Mesothelial cell of epicardium (in vitro differentiated cells): ENCODE data around the gene ITPRIP. TPM values are rescaled to one million over a fixed set of nuclear protein-coding genes. Genes with fewer than 3 reads are reported as not detected.

Experiments used
- DNase-seq, 2 experiments: peaks; one replicate each; pipeline ENCODE4 v3.0.0; 2021; ENCODE audit warnings: low spot score in 2 of 2; ENCODE audit not compliant: unreplicated experiment in 2 of 2
- H3K27ac Mint-ChIP-seq: 2 replicates; pipeline ENCODE4 v1.8.0; 2021; ENCODE audit warnings: mixed read lengths
- H3K27me3 Mint-ChIP-seq: 2 replicates; pipeline ENCODE4 v1.8.0; 2021; ENCODE audit warnings: low read depth, mixed read lengths
- H3K36me3 Mint-ChIP-seq: 2 replicates; pipeline ENCODE4 v1.8.0; 2021; ENCODE audit warnings: mixed read lengths
- H3K4me1 Mint-ChIP-seq: 2 replicates; pipeline ENCODE4 v1.8.0; 2021; ENCODE audit warnings: mixed read lengths
- H3K4me3 Mint-ChIP-seq: 2 replicates; pipeline ENCODE4 v1.8.0; 2021; ENCODE audit warnings: mild to moderate bottlenecking, moderate library complexity, mixed read lengths
- H3K9me3 Mint-ChIP-seq: 2 replicates; pipeline ENCODE4 v1.8.0; 2021; ENCODE audit warnings: mixed read lengths
- CTCF ChIP-seq: fragments of 200-600 bp; sonication (generic); IDR thresholded peaks from one replicate; pipeline ENCODE4 v1.5.0; 2021; ENCODE audit warnings: antibody characterized with exemption; ENCODE audit not compliant: unreplicated experiment
- total RNA-seq: library from RNA; stranded (reverse); gene quantifications from 3 replicates; pipeline ENCODE4 v1.2.1, GENCODE V29; 2021

The ITPRIP gene
- total RNA-seq, 1 donor from 2014 or later, result 24.5 TPM

GRCh38 chr10:104307576-104308438, 30.5 kb downstream of the ITPRIP start:
- no peak for DNase-seq
- Mint-ChIP-seq H3K27ac (no peak overlapping the region), H3K4me3 (no peak overlapping the region), H3K27me3 (no peaks in the 10 kb centered on the region), H3K4me1 (peaks cover 8% of the 10 kb centered on the region), H3K9me3 (peaks cover 10% of the 10 kb centered on the region), H3K36me3 (peaks cover 12% of the 10 kb centered on the region)
- no peak for TF ChIP-seq CTCF

- no peak overlapping the region for H3K27ac Mint-ChIP-seq
- no peak for TF ChIP-seq CTCF
- no peaks in the 10 kb centered on the region for H3K27me3 Mint-ChIP-seq
- H3K36me3 Mint-ChIP-seq, result peaks cover 4% of the 10 kb centered on the region
- H3K4me3 Mint-ChIP-seq, result no peak overlapping the region
- peaks cover 10% of the 10 kb centered on the region for H3K9me3 Mint-ChIP-seq
- DNase-seq, result no peak
- H3K4me1 Mint-ChIP-seq, result peaks cover 8% of the 10 kb centered on the region
These were observed 31.4 kb downstream of the ITPRIP start for GRCh38 chr10:104306897-104307296.

DNA sequence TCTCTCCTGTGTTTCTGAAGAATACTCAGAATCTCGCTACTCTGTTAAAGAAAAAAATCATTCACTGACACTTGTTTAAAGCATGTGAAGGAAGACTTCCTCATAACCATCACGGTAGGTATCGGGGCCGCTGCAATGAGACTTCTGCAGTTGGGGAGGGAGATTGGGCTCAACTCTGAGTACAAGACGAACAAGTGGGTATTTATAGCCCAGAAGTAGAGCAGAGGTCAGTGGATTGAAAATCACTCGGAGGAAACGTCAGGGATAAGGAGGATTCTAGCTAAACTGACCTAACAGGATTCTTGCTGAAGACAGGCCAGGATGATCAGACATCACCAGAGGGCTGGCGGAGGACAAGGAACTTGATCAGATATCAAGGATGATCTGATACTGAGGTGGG, 33.3 kb downstream of the ITPRIP start:
- peaks cover 10% of the 10 kb centered on the region for H3K9me3 Mint-ChIP-seq
- no peak for DNase-seq
- peaks cover 21% of the 10 kb centered on the region for H3K4me1 Mint-ChIP-seq
- H3K4me3 Mint-ChIP-seq, result no peak overlapping the region
- no peak for TF ChIP-seq CTCF
- H3K36me3 Mint-ChIP-seq, result peaks cover 4% of the 10 kb centered on the region
- H3K27me3 Mint-ChIP-seq, result no peaks in the 10 kb centered on the region
- H3K27ac Mint-ChIP-seq, result no peak overlapping the region

DNA sequence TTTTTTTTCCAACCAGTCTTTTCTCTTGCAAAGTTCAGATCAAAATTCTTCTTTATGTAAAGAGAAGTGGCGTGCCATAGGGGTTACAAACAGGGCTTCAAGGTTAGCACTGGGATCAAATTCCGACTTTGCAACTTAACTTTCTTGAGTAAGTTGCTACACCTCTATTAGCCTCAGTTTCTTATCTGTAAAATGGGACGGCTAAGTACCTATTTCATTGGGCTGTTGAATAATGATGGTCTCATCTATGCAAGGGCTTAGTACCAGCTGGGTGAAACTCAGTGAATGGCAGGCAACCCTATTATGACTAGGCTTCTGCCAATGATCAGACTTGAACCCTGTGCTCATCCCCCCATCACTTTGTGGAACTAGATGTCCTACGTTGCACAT, 33.9 kb downstream of the ITPRIP start:
- H3K4me1 Mint-ChIP-seq, result peaks cover 26% of the 10 kb centered on the region
- H3K27ac Mint-ChIP-seq, result no peak overlapping the region
- no peak for TF ChIP-seq CTCF
- H3K4me3 Mint-ChIP-seq, result no peak overlapping the region
- DNase-seq, result no peak
- H3K9me3 Mint-ChIP-seq, result peaks cover 10% of the 10 kb centered on the region
- peaks cover 4% of the 10 kb centered on the region for H3K36me3 Mint-ChIP-seq
- H3K27me3 Mint-ChIP-seq, result no peaks in the 10 kb centered on the region

DNA sequence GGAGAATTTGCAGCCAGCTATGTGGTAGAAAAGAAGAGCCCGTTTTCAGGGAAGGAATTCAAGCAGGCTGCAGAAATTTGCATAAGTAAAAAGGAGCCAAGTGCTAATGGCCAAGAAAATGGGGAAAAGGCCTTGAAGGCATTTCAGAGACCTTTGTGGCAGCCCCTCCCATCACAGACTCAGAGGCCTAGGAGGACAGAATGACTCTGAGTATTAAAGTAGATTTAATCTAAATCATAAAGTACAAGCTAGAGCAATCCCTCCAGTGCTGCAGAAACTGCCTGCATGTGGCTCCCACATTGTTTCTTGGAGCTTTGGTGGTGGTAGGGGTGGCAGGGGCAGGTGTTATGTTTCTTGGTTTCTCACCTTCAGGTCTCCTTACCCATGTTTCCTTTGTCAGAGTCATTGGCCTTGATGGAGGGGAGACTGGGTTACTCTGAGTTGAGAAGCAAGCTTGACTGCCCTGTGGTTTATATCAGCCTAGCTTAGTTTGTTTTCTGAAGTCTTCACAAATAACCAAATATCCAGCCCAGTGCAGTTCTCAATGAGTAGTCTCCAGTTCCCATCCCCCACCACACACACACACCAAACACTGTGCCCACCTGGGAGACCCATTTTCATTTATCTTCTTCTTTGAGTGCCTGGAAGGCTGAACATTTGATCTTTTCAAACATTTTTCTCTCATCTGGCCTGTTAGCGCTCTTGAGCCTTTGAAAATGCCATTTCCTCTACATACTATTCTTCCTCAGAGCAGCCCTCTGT, 34.5 kb downstream of the ITPRIP start:
- no peak overlapping the region for H3K4me3 Mint-ChIP-seq
- H3K27ac Mint-ChIP-seq, result no peak overlapping the region
- H3K27me3 Mint-ChIP-seq, result no peaks in the 10 kb centered on the region

More for the DNA sequence above, 34.5 kb downstream of the ITPRIP start:
- no peak for DNase-seq
- Mint-ChIP-seq H3K9me3 (peaks cover 10% of the 10 kb centered on the region), H3K4me1 (peaks cover 32% of the 10 kb centered on the region), H3K36me3 (peaks cover 4% of the 10 kb centered on the region)
- no peak for TF ChIP-seq CTCF
